Measurements from ENCODE around the gene HOXB5. TPM values are rescaled to one million over a fixed set of nuclear protein-coding genes. Genes with fewer than 3 reads are reported as not detected.

HOXB5 gene
- total RNA-seq, 1 experiment from 2014 or later, result not detected

- H2AFZ ChIP-seq (ENCODE audit: low read length), result no peak overlapping the region
- Mint-ChIP-seq H3K27me3 (ENCODE audit: low read depth) (peaks cover 100% of the 10 kb centered on the region), H3K4me3 (no peak overlapping the region), H3K27ac (no peak overlapping the region), H3K9me3 (peaks cover 0 to 21% of the 10 kb centered on the region in 2 experiments; a peak in 2 of 5 replicates), H3K36me3 (ENCODE audit: insufficient read depth in 1 of 3, low read depth in 3 of 3) (no peaks in the 10 kb centered on the region), H3K4me1 (peaks cover 8 to 33% of the 10 kb centered on the region in 2 experiments)
- H3K79me2 ChIP-seq (ENCODE audit: insufficient read depth, low read length), result no peaks in the 10 kb centered on the region
- no peaks in the 10 kb centered on the region for H3K23me2 ChIP-seq (ENCODE audit: insufficient read length, low read depth, low read length, poor library complexity, severe bottlenecking)
- no peak overlapping the region for H2BK20ac ChIP-seq (ENCODE audit: low read depth, low read length, poor library complexity, severe bottlenecking)
- no peak overlapping the region for H3K56ac ChIP-seq (ENCODE audit: insufficient read length, low read depth, low read length)
- WGBS (ENCODE audit: extremely low coverage, insufficient read length, low lambda C conversion rate), result no CpG with 5 or more reads among the region's 16 CpGs
- DNase-seq, result no peak
- H3K27me3 ChIP-seq (ENCODE audit: insufficient read depth, low read length), result peaks cover 99% of the 10 kb centered on the region
- H3K4me1 ChIP-seq (ENCODE audit: insufficient read depth, low read length), result no peaks in the 10 kb centered on the region
- H2AK5ac ChIP-seq (ENCODE audit: insufficient read length, low read length), result no peak overlapping the region
- no peaks in the 10 kb centered on the region for H4K20me1 ChIP-seq (ENCODE audit: control insufficient read depth, insufficient read depth, insufficient read length)
- H3K4ac ChIP-seq (ENCODE audit: low read depth, low read length), result no peak overlapping the region
- no peak overlapping the region for H2BK15ac ChIP-seq (ENCODE audit: low read depth, low read length)
- no peak overlapping the region for H4K8ac ChIP-seq (replicated peaks; ENCODE audit: insufficient read length, low read depth, low read length)
- no peak for TF ChIP-seq CTCF (conservative IDR thresholded peaks at IDR 0.05)
- H3T11ph ChIP-seq (ENCODE audit: low read length), result no peak overlapping the region
- peak overlapping the region; percentile 13 for H3K4me2 ChIP-seq (ENCODE audit: insufficient read depth, insufficient read length, low read length)
- no peak overlapping the region for H3K14ac ChIP-seq (ENCODE audit: insufficient read depth, low read length)
- H3K18ac ChIP-seq (ENCODE audit: insufficient read length, low read depth, low read length), result no peak overlapping the region
- no peaks in the 10 kb centered on the region for H3K79me1 ChIP-seq (ENCODE audit: insufficient read depth, low read depth, low read length, poor library complexity, severe bottlenecking)
- no peak overlapping the region for H3K23ac ChIP-seq (ENCODE audit: insufficient read length, low read depth, low read length)
- no peak overlapping the region for H4K91ac ChIP-seq (ENCODE audit: insufficient read length, low read depth, low read length)
- H2BK5ac ChIP-seq (ENCODE audit: insufficient read length, low read length), result no peak overlapping the region
- H2BK120ac ChIP-seq (ENCODE audit: low read depth, low read length, poor library complexity, severe bottlenecking), result no peak overlapping the region
- no peaks in the 10 kb centered on the region for H3K9me3 ChIP-seq (ENCODE audit: control insufficient read depth, low read depth, low read length)
- H3K9ac ChIP-seq (ENCODE audit: extremely low read depth, insufficient read length, low read length), result no peak overlapping the region
- no peak overlapping the region for H4K5ac ChIP-seq (ENCODE audit: insufficient read length, low read depth, low read length)
- H3K27ac ChIP-seq (ENCODE audit: insufficient read length, low read depth, low read length), result no peak overlapping the region
- no peak overlapping the region for H2BK12ac ChIP-seq (ENCODE audit: insufficient read length, low read depth, low read length)
Measured at GRCh38 chr17:48597528-48597777, 3.9 kb upstream of the HOXB5 start.
